K562 (cell line): ENCODE measurements around the gene TLE4. TPM values are rescaled to one million over a fixed set of nuclear protein-coding genes. Genes with fewer than 3 reads are reported as not detected.

Source experiments
- ATAC-seq: fragments of 200-7000 bp; cut with Tn5 transposase; 3 replicates; pipeline ENCODE4 v1.9.1; 2020; ENCODE audit warnings: moderate library complexity
- BruUV-seq: library from RNA; stranded (reverse); fragments of 400-500 nt; replicated peaks from 2 replicates; lab custom pipeline; 2021; lab: Mats Ljungman, UMichigan
- CTCF ChIA-PET: fragments of 300-600 bp; formaldehyde crosslinking; extraction: SDS; loops from one replicate; lab custom pipeline; 2021; ENCODE audit warnings: low intra/inter-chr PET ratio; lab: Yijun Ruan, JAX
- POLR2A ChIA-PET: fragments of 300-600, 350-650 bp; sonication (Branson Sonifier 250); formaldehyde crosslinking; extraction: SDS; loops from one replicate; lab custom pipeline; 2021; ENCODE audit warnings: antibody characterized with exemption, inconsistent platforms; lab: Yijun Ruan, JAX
- DNase-seq, 4 experiments: peaks; one replicate each; pipeline versions ENCODE4 v3.0.0 to v3.0.0-alpha.2; 2011 to 2018; ENCODE audit warnings: low spot score in 3 of 4, mixed read lengths in 3 of 4; ENCODE audit errors: extremely low read depth in 1 of 4
- FAIRE-seq: peaks from 2 replicates; lab custom pipeline; 2011; peaks lifted over from hg19 to GRCh38; lab: Jason Lieb, UNC
- H2AFZ ChIP-seq: 2 replicates; pipeline ENCODE4 v1.6.0; 2011; ENCODE audit warnings: low read depth, low read length, control low read depth, inconsistent platforms
- H3K27ac ChIP-seq: fragments of 200-600 bp; 3 replicates; pipeline ENCODE4 v1.8.0; 2011; ENCODE audit warnings: low read depth, mild to moderate bottlenecking, control low read depth, inconsistent platforms, low read length, moderate library complexity, mixed read lengths; ENCODE audit errors: extremely low read depth
- H3K27me3 ChIP-seq, 2 experiments: fragments of 300-600 bp in 1 of 2; 2 replicates in 1 of 2; 3 replicates in 1 of 2; pipeline versions ENCODE4 v1.6.0 to v1.8.0; 2011; ENCODE audit warnings: inconsistent platforms in 2 of 2, low read length in 2 of 2, mild to moderate bottlenecking in 1 of 2, mixed read lengths in 1 of 2, moderate library complexity in 1 of 2; ENCODE audit not compliant: control insufficient read depth in 2 of 2, insufficient read depth in 2 of 2
- H3K36me3 ChIP-seq: fragments of 300-600 bp; 3 replicates; pipeline ENCODE4 v1.8.0; 2011; ENCODE audit warnings: mild to moderate bottlenecking, low read length, inconsistent platforms; ENCODE audit not compliant: control insufficient read depth, insufficient read depth
- H3K4me1 ChIP-seq, 2 experiments: fragments of 200-600 bp in 1 of 2; replicated peaks in 1 of 2; 2 replicates in 1 of 2; 3 replicates in 1 of 2; pipeline versions ENCODE4 v1.5.1 to v1.8.0; 2011; ENCODE audit warnings: inconsistent platforms in 2 of 2, low read length in 2 of 2, mild to moderate bottlenecking in 1 of 2, mixed read lengths in 1 of 2, moderate library complexity in 1 of 2; ENCODE audit not compliant: control insufficient read depth in 2 of 2, insufficient read depth in 2 of 2
- H3K4me2 ChIP-seq: 2 replicates; pipeline ENCODE4 v1.6.1; 2011; ENCODE audit warnings: low read length, control low read depth, inconsistent platforms, mixed read lengths; ENCODE audit not compliant: insufficient read depth
- H3K4me3 ChIP-seq: fragments of 200-600 bp; sonication (generic), shearing (Covaris generic); 2 replicates; pipeline ENCODE4 v1.5.1; 2016; ENCODE audit warnings: control low read depth, inconsistent platforms
- H3K79me2 ChIP-seq: fragments of 200-600 bp; 3 replicates; pipeline ENCODE4 v1.8.0; 2011; ENCODE audit warnings: low read length, inconsistent platforms; ENCODE audit not compliant: control insufficient read depth, insufficient read depth
- H3K9ac ChIP-seq, 2 experiments: 2 replicates each; pipeline versions ENCODE4 v1.6.0 to v1.6.1; 2011; ENCODE audit warnings: low read depth in 2 of 2, low read length in 2 of 2, control low read depth in 1 of 2, inconsistent platforms in 1 of 2, mild to moderate bottlenecking in 1 of 2, mixed read lengths in 1 of 2; ENCODE audit not compliant: insufficient read depth in 1 of 2
- H3K9me1 ChIP-seq: one replicate; pipeline ENCODE4 v1.6.0; 2011; ENCODE audit warnings: inconsistent platforms, mild to moderate bottlenecking, low read length, moderate library complexity; ENCODE audit not compliant: control insufficient read depth, insufficient read depth
- H3K9me3 ChIP-seq: replicated peaks from 2 replicates; pipeline ENCODE4 v1.5.1; 2011; ENCODE audit warnings: low read depth, low read length, inconsistent platforms; ENCODE audit not compliant: control insufficient read depth, insufficient read depth
- H4K20me1 ChIP-seq: replicated peaks from 2 replicates; pipeline ENCODE4 v1.6.1; 2011; ENCODE audit warnings: low read length, inconsistent platforms, mixed read lengths; ENCODE audit not compliant: control insufficient read depth, insufficient read depth
- ATF3 ChIP-seq, 2 experiments: fragments of 450-650 bp in 1 of 2; sonication (generic) in 1 of 2; formaldehyde crosslinking in 1 of 2; IDR thresholded peaks in 1 of 2; conservative IDR thresholded peaks in 1 of 2; 2 replicates each; pipeline versions ENCODE4 v1.6.1 to v1.8.1; 2016 to 2023; ENCODE audit warnings: mild to moderate bottlenecking in 2 of 2, moderate library complexity in 2 of 2, inconsistent platforms in 1 of 2, missing genetic modification reagents in 1 of 2
- BACH1 ChIP-seq: fragments of 200-800 bp; sonication (Bioruptor generic); IDR thresholded peaks from 2 replicates; pipeline ENCODE4 v1.6.1; 2016; ENCODE audit warnings: missing genetic modification characterization, missing compliant biosample characterization
- MYNN ChIP-seq, 2 experiments: sonication (generic); formaldehyde crosslinking in 1 of 2; IDR thresholded peaks; 2 replicates each; pipeline versions ENCODE4 v1.5.0 to v1.6.1; 2016 to 2020; ENCODE audit warnings: antibody characterized with exemption in 1 of 2, missing genetic modification reagents in 1 of 2
- TFE3 ChIP-seq: fragments of 450-650 bp; formaldehyde crosslinking; IDR thresholded peaks from 2 replicates; pipeline ENCODE4 v1.4.0; 2020; ENCODE audit warnings: mild to moderate bottlenecking, mixed read lengths
- ZBED1 ChIP-seq: IDR thresholded peaks from 2 replicates; pipeline ENCODE4 v1.6.1; 2014
- ZNF79 ChIP-seq: fragments of 250-450 bp; sonication (Bioruptor Pico); IDR thresholded peaks from 2 replicates; pipeline ENCODE4 v1.4.0; 2020; ENCODE audit warnings: low read depth, mild to moderate bottlenecking, moderate library complexity
- WGBS: fragments of 100-300 bp; shearing (Covaris generic); methylation state at CpG from one replicate; pipeline ENCODE4 v1.1.6; 2016; ENCODE audit warnings: low coverage, mixed read lengths; ENCODE audit not compliant: insufficient coverage; ENCODE audit errors: missing lambda C conversion rate; 5-methylcytosine and 5-hydroxymethylcytosine counted together
- in situ Hi-C: fragments of 300-500 bp; cut with MboI; formaldehyde crosslinking; loops from 4 replicates; pipeline ENCODE4 v1.15.0; 2018; ENCODE audit warnings: inconsistent platforms, mixed read lengths
- intact Hi-C: fragments of 100-400 bp; cut with micrococcal nuclease; formaldehyde crosslinking; loops from 2 replicates; pipeline ENCODE4 v1.14.2; 2022
- polyA plus RNA-seq, 8 experiments: library from polyadenylated mRNA; depleted of rRNA in 4 of 8; stranded (reverse) in 5 of 8; unstranded in 3 of 8; fragments of >200 nt; fragmentation: Nextera tagmentation in 2 of 8; fragmentation: Illumina TruSeq in 1 of 8; extraction: Ambion mirVana in 2 of 8; extraction: Trizol in 1 of 8; gene quantifications; 2 replicates each; pipeline versions ENCODE4 v1.2.1 to v1.2.3, GENCODE V29; 2011 to 2014; ENCODE audit warnings: inconsistent platforms in 1 of 8, missing spikeins in 1 of 8
- total RNA-seq, 7 experiments: library from RNA; depleted of rRNA in 6 of 7; stranded (reverse); fragments of >200 nt in 6 of 7; fragmentation: Illumina TruSeq in 2 of 7; extraction: Trizol in 2 of 7; gene quantifications; 2 replicates each; pipeline versions ENCODE4 v1.2.1 to v1.2.3, GENCODE V29; 2011 to 2021; ENCODE audit warnings: low replicate concordance in 1 of 7
- TF ChIP-seq, protein P1 (sequence below): fragments of 450-650 bp; formaldehyde crosslinking; IDR thresholded peaks from 2 replicates; pipeline ENCODE4 v1.4.0; 2020; ENCODE audit warnings: mild to moderate bottlenecking

The TLE4 gene
- total and polyA plus RNA-seq, 9 of the 15 experiments (the other 6 are each of a cell fraction or from before 2014, with no cell fraction given), result 1.1 to 8.8 (median 5.7) TPM

GRCh38 chr9:79658926-79659325, 87.2 kb downstream of the TLE4 start:
- no peaks in the 10 kb centered on the region for H3K9me1 ChIP-seq
- CTCF ChIA-PET, result no interaction called here
- 20% methylated on average over 2 of the region's 3 CpGs for WGBS
- intact Hi-C loops, result no loop called here
- peaks cover 0 to 2% of the 10 kb centered on the region in 2 experiments; a peak in 2 of 5 replicates for H3K4me1 ChIP-seq
- DNase-seq, result no peak
- TF ChIP-seq TFE3 (no peak), BACH1 (tag) (no peak), ZNF79 (CRISPR knock-in tag) (no peak), MYNN (IDR thresholded peaks at IDR 0.05) (no peak), MYNN (CRISPR knock-in tag; IDR thresholded peaks at IDR 0.05) (no peak), ATF3 (IDR thresholded peaks at IDR 0.05) (no peak), ATF3 (CRISPR knock-in tag; conservative IDR thresholded peaks at IDR 0.05) (no peak), ZBED1 (no peak)
- TF ChIP-seq, protein P1, sequence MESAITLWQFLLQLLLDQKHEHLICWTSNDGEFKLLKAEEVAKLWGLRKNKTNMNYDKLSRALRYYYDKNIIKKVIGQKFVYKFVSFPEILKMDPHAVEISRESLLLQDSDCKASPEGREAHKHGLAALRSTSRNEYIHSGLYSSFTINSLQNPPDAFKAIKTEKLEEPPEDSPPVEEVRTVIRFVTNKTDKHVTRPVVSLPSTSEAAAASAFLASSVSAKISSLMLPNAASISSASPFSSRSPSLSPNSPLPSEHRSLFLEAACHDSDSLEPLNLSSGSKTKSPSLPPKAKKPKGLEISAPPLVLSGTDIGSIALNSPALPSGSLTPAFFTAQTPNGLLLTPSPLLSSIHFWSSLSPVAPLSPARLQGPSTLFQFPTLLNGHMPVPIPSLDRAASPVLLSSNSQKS, result no peak
- TF ChIP-seq, all 486 proteins: peak for 0
- H3K4me3 ChIP-seq, result no peak overlapping the region
- H2AFZ ChIP-seq, result no peak overlapping the region
- H3K27me3 ChIP-seq, result no peaks in the 10 kb centered on the region
- in situ Hi-C loops, result no loop called here
- ATAC-seq, result no peak
- no peak overlapping the region for H3K9ac ChIP-seq
- POLR2A ChIA-PET, result no interaction called here
- H3K36me3 ChIP-seq, result no peaks in the 10 kb centered on the region
- H3K27ac ChIP-seq, result no peak overlapping the region
- no peaks in the 10 kb centered on the region for H4K20me1 ChIP-seq
- no peak for FAIRE-seq
- no peaks in the 10 kb centered on the region for H3K9me3 ChIP-seq
- no peaks in the 10 kb centered on the region for H3K79me2 ChIP-seq
- no TSS peak for BruUV-seq
- H3K4me2 ChIP-seq, result no peak overlapping the region
